Activated CD4-positive, alpha-beta T cell treated with anti-CD3 and anti-CD28 coated beads, Interleukin-2, amount 10 ng/mL, durations not matched to agents 24 days and 14 days (primary cell): Measurements from ENCODE around the gene HEPN1. TPM values are rescaled to one million over a fixed set of nuclear protein-coding genes. Genes with fewer than 3 reads are reported as not detected.
"Not testable (repeated sequence)": the region's sequence is repeated elsewhere in the genome, so short reads cannot be mapped to it uniquely, and the experiment has no call there.

Source experiments
- DNase-seq: peaks from one replicate; pipeline ENCODE4 v3.0.0; 2022
- H3K27ac Mint-ChIP-seq: one replicate; pipeline ENCODE4 v1.8.0; 2022; ENCODE audit warnings: mild to moderate bottlenecking, mixed read lengths
- H3K27me3 Mint-ChIP-seq: one replicate; pipeline ENCODE4 v1.8.0; 2022; ENCODE audit warnings: mixed read lengths
- H3K36me3 Mint-ChIP-seq: one replicate; pipeline ENCODE4 v1.8.0; 2022; ENCODE audit warnings: low read depth, mild to moderate bottlenecking, mixed read lengths
- H3K4me1 Mint-ChIP-seq: one replicate; pipeline ENCODE4 v1.8.0; 2021; ENCODE audit warnings: mixed read lengths
- H3K4me3 Mint-ChIP-seq: one replicate; pipeline ENCODE4 v1.8.0; 2022; ENCODE audit warnings: mild to moderate bottlenecking, moderate library complexity, mixed read lengths
- H3K9me3 Mint-ChIP-seq: one replicate; pipeline ENCODE4 v1.8.0; 2021; ENCODE audit warnings: mixed read lengths
- intact Hi-C: fragments of 100-400 bp; cut with micrococcal nuclease; formaldehyde crosslinking; loops from one replicate; pipeline ENCODE4 v1.15.1; 2023
- total RNA-seq: library from RNA; stranded (reverse); gene quantifications from 2 replicates; pipeline ENCODE4 v1.2.3, GENCODE V29; 2022

Gene HEPN1
- total RNA-seq, 1 donor from 2014 or later, result not detected

- no peak overlapping the region for H3K27ac Mint-ChIP-seq
- H3K27me3 Mint-ChIP-seq, result no peaks in the 10 kb centered on the region
- peaks cover 3% of the 10 kb centered on the region for H3K4me1 Mint-ChIP-seq
- DNase-seq, result peak; percentile 80
- intact Hi-C loops, result loop anchor here (5.0 to 10.0 kb wide), 2 partner anchors 203 to 934 kb away; partner anchors contain the start of gene HYLS1
- H3K4me3 Mint-ChIP-seq, result no peak overlapping the region
- peaks cover 11% of the 10 kb centered on the region for H3K9me3 Mint-ChIP-seq
- peaks cover 6% of the 10 kb centered on the region for H3K36me3 Mint-ChIP-seq
Measured at GRCh38 chr11:124950601-124951330, 31.7 kb downstream of the HEPN1 start.

- H3K4me1 Mint-ChIP-seq, result peaks cover 4% of the 10 kb centered on the region
- H3K27me3 Mint-ChIP-seq, result no peaks in the 10 kb centered on the region
- H3K36me3 Mint-ChIP-seq, result peaks cover 6% of the 10 kb centered on the region
Measured at GRCh38 chr11:124951341-124951740, 32.3 kb downstream of the HEPN1 start.

GRCh38 chr11:124953753-124954589 is 34.9 kb downstream of the HEPN1 start, which contains the start of gene CCDC15:
CCDC15 (plus strand) TSS chr11:124954202; CDS start chr11:124954733, 531 bp downstream.
- H3K4me3 Mint-ChIP-seq, result no peak within 1 kb of the TSS
- H3K27me3 Mint-ChIP-seq, result no peaks in the 10 kb centered on the region
- H3K27ac Mint-ChIP-seq, result no peak within 1 kb of the TSS
- H3K9me3 Mint-ChIP-seq, result no peaks in the 10 kb centered on the region
- peak; percentile 99 for DNase-seq
- no peaks in the 10 kb centered on the region for H3K36me3 Mint-ChIP-seq
- intact Hi-C loops, result loop anchor here (1.0 to 10.0 kb wide), 7 partner anchors 33 to 931 kb away; partner anchors contain the start of genes HYLS1, SIAE, SPA17 and TBRG1
- H3K4me1 Mint-ChIP-seq, result peaks cover 6% of the 10 kb centered on the region

More at GRCh38 chr11:124951341-124951740, 32.3 kb downstream of the HEPN1 start:
- Mint-ChIP-seq H3K9me3 (peaks cover 11% of the 10 kb centered on the region), H3K27ac (no peak overlapping the region), H3K4me3 (no peak overlapping the region)
- DNase-seq, result no peak
- intact Hi-C loops, result loop anchor here (5.0 to 10.0 kb wide), 2 partner anchors 204 to 933 kb away; partner anchors contain the start of gene HYLS1

- peak; percentile 58 for DNase-seq
- Mint-ChIP-seq H3K9me3 (no peaks in the 10 kb centered on the region), H3K4me3 (no peak overlapping the region), H3K36me3 (no peaks in the 10 kb centered on the region), H3K27ac (no peak overlapping the region), H3K27me3 (no peaks in the 10 kb centered on the region), H3K4me1 (peaks cover 6% of the 10 kb centered on the region)
- intact Hi-C loops, result loop anchor here (1.0 to 10.0 kb wide), 7 partner anchors 34 to 930 kb away; partner anchors contain the start of genes HYLS1, SIAE, SPA17 and TBRG1
Measured at GRCh38 chr11:124954590-124954955, 35.5 kb downstream of the HEPN1 start.

GRCh38 chr11:124955035-124955434 is 36.0 kb downstream of the HEPN1 start:
- peaks cover 6% of the 10 kb centered on the region for H3K4me1 Mint-ChIP-seq
- H3K27ac Mint-ChIP-seq, result no peak overlapping the region
- H3K9me3 Mint-ChIP-seq, result no peaks in the 10 kb centered on the region
- no peak for DNase-seq
- H3K4me3 Mint-ChIP-seq, result peak overlapping the region; percentile 28
- H3K36me3 Mint-ChIP-seq, result no peaks in the 10 kb centered on the region
- no peaks in the 10 kb centered on the region for H3K27me3 Mint-ChIP-seq
- intact Hi-C loops, result loop anchor here (2.0 to 10.0 kb wide), 5 partner anchors 34 to 930 kb away; partner anchors contain the start of genes HYLS1, SIAE, SLC37A2 and SPA17

- Mint-ChIP-seq H3K4me1 (peaks cover 2% of the 10 kb centered on the region), H3K27ac (no peak overlapping the region), H3K27me3 (no peaks in the 10 kb centered on the region), H3K4me3 (no peak overlapping the region), H3K9me3 (no peaks in the 10 kb centered on the region), H3K36me3 (peaks cover 2% of the 10 kb centered on the region)
- intact Hi-C loops, result loop anchor here (1.0 to 2.0 kb wide), 3 partner anchors 162 to 389 kb away; no protein-coding TSS in a partner anchor
- DNase-seq, result peak; percentile 82
Measured at GRCh38 chr11:124961972-124962609, 43.0 kb downstream of the HEPN1 start.

GRCh38 chr11:124968197-124968596 is 49.1 kb downstream of the HEPN1 start:
- H3K27ac Mint-ChIP-seq, H3K27me3 Mint-ChIP-seq, intact Hi-C loops, H3K36me3 Mint-ChIP-seq, H3K9me3 Mint-ChIP-seq, DNase-seq, H3K4me1 Mint-ChIP-seq, H3K4me3 Mint-ChIP-seq: not testable (repeated sequence)

Other genes with a start within 250 kb of the HEPN1 start
- gene SIAE, start 245.5 kb upstream of the HEPN1 start, total RNA-seq, result 5.3 and 6.4 TPM in 2 replicates
- gene SPA17, start 245.3 kb upstream of the HEPN1 start, total RNA-seq, result 1.6 and 2.4 TPM in 2 replicates
- 4.4 and 5.4 TPM in 2 replicates for gene NRGN, start 179.3 kb upstream of the HEPN1 start, total RNA-seq
- gene VSIG2, start 167.0 kb upstream of the HEPN1 start, total RNA-seq, result 0.23 TPM in 1 of 2 replicates, not detected in the other
- 0.24 TPM in 1 of 2 replicates, not detected in the other for gene ESAM, start 157.0 kb upstream of the HEPN1 start, total RNA-seq
- 10.6 TPM in 2 replicates for gene MSANTD2, start 118.8 kb upstream of the HEPN1 start, total RNA-seq
- 6.5 and 7.7 TPM in 2 replicates for gene ROBO3, start 53.8 kb upstream of the HEPN1 start, total RNA-seq
- gene ROBO4, start 21.4 kb upstream of the HEPN1 start, total RNA-seq, result not detected in 2 replicates
- not detected in 2 replicates for gene HEPACAM, start 16.8 kb downstream of the HEPN1 start, total RNA-seq
- gene CCDC15, start 35.0 kb downstream of the HEPN1 start, total RNA-seq, result 4.1 and 4.5 TPM in 2 replicates
- gene SLC37A2, start 144.1 kb downstream of the HEPN1 start, total RNA-seq, result 0.07 TPM in 2 replicates
- 17.3 and 18.2 TPM in 2 replicates for gene TMEM218, start 192.4 kb downstream of the HEPN1 start, total RNA-seq
- not detected in 2 replicates for gene PKNOX2, start 245.5 kb downstream of the HEPN1 start, total RNA-seq